SK-N-SH treated with all-trans-retinoic acid at 6 μM for 48 hours (cell line): Measurements from ENCODE around the gene RAD51B.

Source experiments
- ARNTL ChIP-seq: fragments of 450-650 bp; formaldehyde crosslinking; IDR thresholded peaks from 2 replicates; pipeline ENCODE4 v1.5.0; 2020; ENCODE audit warnings: low read depth, mild to moderate bottlenecking, moderate library complexity, borderline replicate concordance
- GLIS3 ChIP-seq: fragments of 250-450 bp; sonication (Bioruptor Pico); IDR thresholded peaks from 2 replicates; pipeline ENCODE4 v1.5.0; 2020; ENCODE audit warnings: mild to moderate bottlenecking, moderate library complexity
- ISL1 ChIP-seq: fragments of 250-450 bp; sonication (Bioruptor Pico); IDR thresholded peaks from 2 replicates; pipeline ENCODE4 v2.1.2; 2022; ENCODE audit warnings: mild to moderate bottlenecking, moderate library complexity
- OSR1 ChIP-seq: fragments of 250-450 bp; sonication (Bioruptor Pico); IDR thresholded peaks from 2 replicates; pipeline ENCODE4 v1.8.0; 2022; ENCODE audit warnings: moderate library complexity, mild to moderate bottlenecking, inconsistent platforms
- PATZ1 ChIP-seq: fragments of 250-450 bp; sonication (Bioruptor Pico); IDR thresholded peaks from 2 replicates; pipeline ENCODE4 v1.8.0; 2020; ENCODE audit warnings: mild to moderate bottlenecking, moderate library complexity, borderline replicate concordance
- POU6F1 ChIP-seq: fragments of 250-450 bp; sonication (Bioruptor Pico); IDR thresholded peaks from 2 replicates; pipeline ENCODE4 v1.8.0; 2021; ENCODE audit warnings: low read depth, mild to moderate bottlenecking, moderate library complexity, borderline replicate concordance
- RARB ChIP-seq: fragments of 250-450 bp; sonication (Bioruptor Pico); IDR thresholded peaks from 2 replicates; pipeline ENCODE4 v1.8.0; 2021; ENCODE audit warnings: mild to moderate bottlenecking, moderate library complexity
- TCF4 ChIP-seq: fragments of 250-450 bp; sonication (Bioruptor Pico); IDR thresholded peaks from 2 replicates; pipeline ENCODE4 v1.8.0; 2021; ENCODE audit warnings: mild to moderate bottlenecking, moderate library complexity, borderline replicate concordance
- TOX ChIP-seq: fragments of 250-450 bp; sonication (Bioruptor Pico); IDR thresholded peaks from 2 replicates; pipeline ENCODE4 v1.8.0; 2021; ENCODE audit warnings: mild to moderate bottlenecking, moderate library complexity, borderline replicate concordance
- ZFP3 ChIP-seq: fragments of 250-450 bp; sonication (Bioruptor Pico); IDR thresholded peaks from 2 replicates; pipeline ENCODE4 v1.5.0; 2020; ENCODE audit warnings: mild to moderate bottlenecking, moderate library complexity
- ZFP30 ChIP-seq: fragments of 450-650 bp; formaldehyde crosslinking; IDR thresholded peaks from 2 replicates; pipeline ENCODE4 v1.5.0; 2022; ENCODE audit warnings: mild to moderate bottlenecking, moderate library complexity
- ZNF565 ChIP-seq: fragments of 450-650 bp; formaldehyde crosslinking; conservative IDR thresholded peaks from 2 replicates; pipeline ENCODE4 v1.5.0; 2020; ENCODE audit warnings: low read depth, mild to moderate bottlenecking, moderate library complexity

- TF ChIP-seq GLIS3 (CRISPR knock-in tag) (no peak), PATZ1 (CRISPR knock-in tag) (no peak), ARNTL (CRISPR knock-in tag) (no peak), RARB (CRISPR knock-in tag) (no peak), OSR1 (CRISPR knock-in tag) (no peak), POU6F1 (CRISPR knock-in tag) (no peak), ZFP3 (CRISPR knock-in tag) (no peak), ZNF565 (CRISPR knock-in tag) (no peak), TOX (CRISPR knock-in tag) (no peak), ISL1 (no peak), TCF4 (CRISPR knock-in tag) (no peak), ZFP30 (CRISPR knock-in tag) (no peak)
These were observed 938.7 kb downstream of the RAD51B start for GRCh38 chr14:68758301-68758700.
